ENCODE results near the gene RNF34. TPM values are rescaled to one million over a fixed set of nuclear protein-coding genes. Genes with fewer than 3 reads are reported as not detected.

Gene RNF34
- total RNA-seq, 2 experiments from 2014 or later, result 83.5 to 90.2 TPM

DNA sequence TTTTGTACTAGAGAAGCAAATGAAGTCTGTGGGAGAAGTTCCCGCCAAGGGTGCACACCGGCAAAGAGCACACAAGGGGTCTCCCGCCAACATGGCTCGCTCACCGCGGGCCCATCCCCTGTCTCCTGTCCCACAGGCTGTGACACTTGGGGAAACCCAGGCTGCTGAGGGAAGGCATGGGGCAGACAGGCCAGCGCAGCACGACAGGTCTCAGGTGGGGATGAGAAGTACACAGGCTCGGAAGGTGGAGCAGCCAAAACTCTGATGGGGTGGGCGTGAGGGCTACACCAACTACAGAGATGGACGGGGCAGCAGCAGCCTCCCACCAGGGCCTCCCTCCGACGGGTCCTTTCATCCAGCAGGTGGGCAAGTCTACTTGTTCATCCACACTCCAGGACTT, 64.4 kb downstream of the RNF34 start:
- CTCF ChIA-PET, result interaction anchor here (1.1 to 1.7 kb wide), 6 partner anchors 7 to 330 kb away, joined by 3 to 4 read pairs (median 3); partner anchors contain the start of gene RHOF
- peaks cover 52% of the 10 kb centered on the region for H3K4me1 Mint-ChIP-seq
- no peaks in the 10 kb centered on the region for H3K27me3 Mint-ChIP-seq
- no peak for DNase-seq
- peak overlapping the region; percentile 41 for H3K4me3 Mint-ChIP-seq
- H3K27ac Mint-ChIP-seq, result no peak overlapping the region
- no peaks in the 10 kb centered on the region for H3K9me3 Mint-ChIP-seq
- POLR2A ChIA-PET, result interaction anchor here (0.7 kb wide), 1 partner anchor 205 kb away, joined by 3 read pairs; the partner anchor contains the start of gene MORN3
- H3K36me3 Mint-ChIP-seq (ENCODE audit: low read depth), result peaks cover 11% of the 10 kb centered on the region

DNA sequence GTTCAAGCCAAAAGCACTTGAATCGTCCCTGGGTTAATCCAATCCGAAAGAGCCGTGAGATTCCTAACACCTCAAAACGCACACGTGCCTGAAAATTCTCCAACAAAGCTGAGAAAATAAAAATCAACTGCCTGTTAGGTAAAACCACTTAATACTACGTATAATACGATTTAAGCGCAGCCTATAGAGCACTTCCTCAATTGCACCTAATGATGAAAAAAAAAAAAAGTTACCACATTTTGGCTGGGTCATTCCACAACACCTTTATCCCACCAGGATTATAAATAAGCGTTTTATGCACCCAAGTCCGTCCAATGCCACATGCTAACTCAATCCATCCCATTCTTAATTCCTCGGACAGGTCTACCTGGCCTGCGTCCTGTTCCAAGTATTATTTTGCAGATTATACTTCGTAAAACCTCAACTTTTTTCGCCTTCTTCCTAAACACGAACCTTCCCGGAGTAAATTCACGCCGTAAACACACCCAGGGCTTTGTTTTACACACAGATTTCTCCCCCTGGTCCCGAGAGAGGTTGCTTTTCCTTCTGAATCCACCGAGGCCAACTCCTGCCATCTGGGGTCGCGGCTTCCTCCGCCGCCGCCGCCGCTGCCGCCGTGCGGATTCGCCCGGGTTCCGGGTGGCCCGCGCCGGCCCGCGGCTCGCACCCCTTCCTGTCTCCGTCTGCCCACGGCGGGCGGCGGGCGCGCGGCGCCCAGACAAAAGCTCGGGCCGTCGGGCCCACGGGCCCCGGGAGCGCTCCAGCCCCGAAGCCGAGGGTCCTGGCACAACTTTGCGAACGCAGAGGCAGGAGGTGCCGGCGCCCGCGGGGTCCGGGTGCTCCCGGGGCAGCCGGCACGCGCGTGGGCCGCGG, 66.2 kb downstream of the RNF34 start:
- Mint-ChIP-seq H3K27me3 (no peaks in the 10 kb centered on the region), H3K9me3 (no peaks in the 10 kb centered on the region), H3K27ac (peak overlapping the region; percentile 90), H3K36me3 (ENCODE audit: low read depth) (peaks cover 7% of the 10 kb centered on the region), H3K4me3 (peak overlapping the region; percentile 86), H3K4me1 (peaks cover 39% of the 10 kb centered on the region)
- peak; percentile 44 for DNase-seq
- CTCF ChIA-PET, result interaction anchor here (0.9 to 1.7 kb wide), 3 partner anchors 9 to 23 kb away, joined by 3 to 4 read pairs (median 3); no protein-coding TSS in a partner anchor
- POLR2A ChIA-PET, result no interaction called here

DNA sequence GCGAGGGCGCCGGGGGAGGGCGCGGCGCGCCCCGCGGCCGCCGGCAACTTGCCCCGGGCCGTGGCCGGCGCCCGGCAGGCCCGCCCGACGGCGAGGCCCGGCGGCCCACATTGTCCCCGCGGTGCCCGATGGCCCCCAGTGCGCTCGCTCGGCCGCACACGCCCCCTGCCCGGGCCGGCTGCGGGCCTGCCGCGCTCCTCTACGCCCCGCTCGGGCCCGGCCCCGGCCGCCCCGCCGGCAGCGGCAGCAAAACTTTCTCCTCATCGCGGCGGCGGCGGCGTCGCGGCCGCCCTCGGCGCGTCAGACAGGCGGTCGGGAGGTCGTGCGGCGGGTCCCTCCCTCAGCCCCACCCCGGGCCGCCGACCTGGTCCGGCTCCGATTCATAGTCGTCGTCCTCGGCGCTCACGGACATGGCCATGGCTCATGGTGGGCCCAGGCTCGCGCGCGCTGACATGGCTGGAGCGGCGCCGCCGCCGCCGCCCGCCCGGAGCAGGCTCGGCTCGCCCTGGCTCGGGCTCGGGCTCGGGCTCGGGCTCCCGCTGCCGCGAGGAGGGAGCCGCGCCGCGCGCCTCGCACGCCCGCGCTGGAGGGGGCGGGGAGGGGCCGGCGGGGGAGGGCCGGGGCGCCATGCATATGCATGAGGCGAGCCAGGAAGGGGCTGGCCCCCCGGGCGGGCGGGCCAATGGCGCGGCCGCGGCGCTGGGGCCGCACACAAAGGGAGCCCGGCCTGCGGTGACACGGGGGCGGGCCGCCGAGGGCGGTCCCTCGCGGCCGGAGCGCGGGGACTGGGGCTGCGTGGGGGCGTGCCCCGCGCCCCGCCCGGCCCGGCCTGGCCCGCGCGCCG, 67.1 kb downstream of the RNF34 start:
- H3K4me1 Mint-ChIP-seq, result peaks cover 30% of the 10 kb centered on the region
- H3K36me3 Mint-ChIP-seq (ENCODE audit: low read depth), result peaks cover 6% of the 10 kb centered on the region
- H3K4me3 Mint-ChIP-seq, result no peak overlapping the region
- H3K27me3 Mint-ChIP-seq, result no peaks in the 10 kb centered on the region
- ChIA-PET CTCF (no interaction called here), POLR2A (no interaction called here)
- peak; percentile 88 for DNase-seq
- H3K9me3 Mint-ChIP-seq, result no peaks in the 10 kb centered on the region
- H3K27ac Mint-ChIP-seq, result no peak overlapping the region

DNA sequence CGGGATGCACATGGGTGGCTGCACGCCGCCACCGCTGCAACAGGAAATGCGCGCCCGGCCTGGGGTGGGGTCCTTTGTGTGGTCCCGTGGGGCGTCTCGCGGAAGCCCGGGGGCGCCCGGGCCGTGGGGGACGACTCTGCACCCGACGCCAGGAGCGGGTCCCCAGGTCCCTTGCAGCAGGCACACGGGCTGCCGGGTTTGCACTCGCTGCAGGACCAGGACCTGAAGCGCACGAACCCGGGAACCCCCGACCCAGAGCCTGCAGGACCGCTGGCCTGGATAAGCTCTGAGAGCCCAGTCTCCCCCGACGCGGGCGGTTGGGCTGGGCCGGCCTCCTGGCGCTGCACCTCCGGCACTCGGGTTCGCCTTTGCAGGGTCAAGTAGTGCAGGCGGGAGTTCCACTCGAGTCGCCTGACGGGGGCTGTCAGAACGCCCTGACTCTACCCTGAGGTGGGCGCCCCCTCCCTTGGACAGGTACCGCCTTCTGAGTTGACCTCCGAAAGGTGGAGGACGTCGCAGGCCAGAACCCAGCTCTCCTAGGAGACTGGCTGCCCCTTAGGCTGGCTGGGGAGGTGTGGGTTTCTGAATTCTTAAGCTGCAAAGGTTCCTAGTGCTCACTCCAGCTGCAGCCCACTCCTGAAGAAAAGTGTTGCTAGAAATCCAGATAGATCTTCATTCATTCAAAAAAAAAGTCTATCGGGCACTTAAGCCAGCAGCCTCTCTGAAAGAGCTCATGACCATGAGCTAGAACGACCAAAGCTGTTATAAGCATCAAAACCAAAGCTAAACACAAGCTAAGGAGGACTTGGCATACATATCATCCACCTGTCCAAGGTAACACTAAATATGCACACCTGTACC, 68.0 kb downstream of the RNF34 start:
- CTCF ChIA-PET, result interaction anchor here (0.6 to 1.4 kb wide), 3 partner anchors 15 to 201 kb away, joined by 3 to 4 read pairs (median 3); no protein-coding TSS in a partner anchor
- Mint-ChIP-seq H3K27me3 (no peaks in the 10 kb centered on the region), H3K4me1 (peaks cover 29% of the 10 kb centered on the region), H3K36me3 (ENCODE audit: low read depth) (peaks cover 4% of the 10 kb centered on the region), H3K9me3 (no peaks in the 10 kb centered on the region), H3K4me3 (peak overlapping the region; percentile 45), H3K27ac (no peak overlapping the region)
- POLR2A ChIA-PET, result interaction anchor here (0.6 kb wide), 1 partner anchor 10 kb away, joined by 4 read pairs; no protein-coding TSS in a partner anchor
- DNase-seq, result no peak

DNA sequence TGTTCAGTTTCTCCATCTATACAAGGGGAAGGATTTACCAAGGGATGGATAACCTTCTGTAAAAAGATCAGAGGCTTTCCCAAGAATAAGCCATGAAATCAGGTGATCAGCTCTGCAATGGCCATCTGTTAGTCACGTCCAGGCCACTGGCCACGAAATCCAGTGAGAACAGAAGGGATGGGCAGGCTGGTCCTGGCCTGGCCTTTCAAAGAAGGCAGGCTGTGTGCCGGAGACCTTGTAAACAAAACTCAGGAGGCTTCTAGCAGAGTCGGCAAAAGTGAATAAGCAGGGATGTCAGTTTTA, 68.5 kb downstream of the RNF34 start:
- no peak for DNase-seq
- POLR2A ChIA-PET, result interaction anchor here (0.6 kb wide), 1 partner anchor 9 kb away, joined by 4 read pairs; no protein-coding TSS in a partner anchor
- Mint-ChIP-seq H3K4me1 (peaks cover 29% of the 10 kb centered on the region), H3K27ac (no peak overlapping the region), H3K27me3 (no peaks in the 10 kb centered on the region), H3K9me3 (no peaks in the 10 kb centered on the region), H3K4me3 (no peak overlapping the region), H3K36me3 (ENCODE audit: low read depth) (peaks cover 4% of the 10 kb centered on the region)
- CTCF ChIA-PET, result interaction anchor here (0.6 to 1.4 kb wide), 3 partner anchors 14 to 200 kb away, joined by 3 to 4 read pairs (median 3); no protein-coding TSS in a partner anchor

DNA sequence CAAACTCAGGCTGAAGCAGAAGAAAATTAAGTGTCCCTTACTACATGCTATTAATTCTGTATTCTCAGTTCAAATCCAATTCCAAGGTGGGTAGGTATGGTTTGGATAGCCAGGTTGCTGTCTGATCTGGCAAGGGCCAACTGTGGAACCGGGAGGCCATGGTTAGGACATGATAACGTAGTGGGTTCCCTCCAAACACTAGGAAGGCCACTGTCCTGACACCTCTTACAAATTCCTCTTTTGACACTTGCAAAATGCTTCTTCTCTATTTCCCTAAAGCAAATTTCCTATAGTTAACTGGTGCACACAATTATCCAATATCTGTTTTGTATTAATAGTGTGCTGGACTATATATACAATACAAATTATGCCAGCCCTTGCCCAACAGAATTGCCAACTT, 70.8 kb downstream of the RNF34 start:
- DNase-seq, result no peak
- ChIA-PET POLR2A (no interaction called here), CTCF (no interaction called here)
- Mint-ChIP-seq H3K9me3 (no peaks in the 10 kb centered on the region), H3K27ac (peak overlapping the region; percentile 55), H3K27me3 (no peaks in the 10 kb centered on the region), H3K4me3 (no peak overlapping the region), H3K36me3 (ENCODE audit: low read depth) (no peaks in the 10 kb centered on the region), H3K4me1 (peaks cover 14% of the 10 kb centered on the region)

DNA sequence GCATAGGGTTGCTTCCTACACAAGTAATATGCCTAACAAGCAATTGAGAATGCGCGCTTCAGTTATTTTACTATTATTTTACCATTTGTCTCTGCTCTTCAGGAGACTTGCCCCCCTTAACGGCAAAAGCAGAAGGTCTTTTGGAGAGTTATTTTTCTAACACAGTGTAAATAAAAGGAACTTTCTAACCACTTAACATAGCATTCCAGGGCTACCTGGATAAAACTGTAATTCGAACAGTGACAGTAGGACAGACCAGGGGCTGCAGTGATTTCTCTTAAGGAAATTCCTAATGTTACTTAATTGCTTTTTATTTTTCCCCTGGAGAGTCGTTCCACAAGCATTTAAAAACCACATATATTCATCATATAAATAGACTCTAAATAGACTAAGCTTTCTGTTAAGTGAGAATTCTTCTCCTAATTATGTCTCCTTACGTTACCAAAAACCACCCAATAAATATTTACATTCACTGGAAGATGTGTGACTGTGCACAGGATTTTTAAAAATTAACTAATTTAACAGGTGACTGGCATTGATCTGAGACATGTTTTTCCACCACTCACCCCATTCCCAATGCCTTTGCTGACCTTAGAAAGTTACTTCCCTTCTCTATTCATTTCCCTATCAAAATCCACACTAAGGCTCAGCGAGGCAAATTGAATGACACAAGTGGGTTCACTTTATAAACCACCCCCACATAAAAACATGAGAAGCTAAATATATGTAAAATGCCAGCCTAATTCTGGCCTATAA, 72.4 kb downstream of the RNF34 start:
- H3K27me3 Mint-ChIP-seq, result no peaks in the 10 kb centered on the region
- POLR2A ChIA-PET, result no interaction called here
- no peak overlapping the region for H3K4me3 Mint-ChIP-seq
- no peaks in the 10 kb centered on the region for H3K36me3 Mint-ChIP-seq (ENCODE audit: low read depth)
- H3K9me3 Mint-ChIP-seq, result no peaks in the 10 kb centered on the region
- CTCF ChIA-PET, result no interaction called here
- H3K27ac Mint-ChIP-seq, result no peak overlapping the region
- no peak for DNase-seq
- peaks cover 9% of the 10 kb centered on the region for H3K4me1 Mint-ChIP-seq

Small RNA genes within 50 kb of the gene (microRNA-seq; reads per million reads assigned to microRNA genes)
- gene MIR7107 (ENCODE audit: borderline microRNAs expressed, borderline replicate concordance), result not detected

Other genes with a start within 250 kb of the RNF34 start
- gene P2RX4, start 190.0 kb upstream of the RNF34 start, total RNA-seq, result 10 to 100 TPM; 52.7 to 56.2 TPM
- 10 to 100 TPM; 31.2 to 32.4 TPM for gene CAMKK2, start 103.4 kb upstream of the RNF34 start, total RNA-seq
- 100 to 1,000 TPM; 140 TPM for gene ANAPC5, start 47.7 kb upstream of the RNF34 start, total RNA-seq
- 10 to 100 TPM; 66.2 to 72.7 TPM for gene KDM2B, start 180.9 kb downstream of the RNF34 start, total RNA-seq
- gene ORAI1, start 226.4 kb downstream of the RNF34 start, total RNA-seq, result 10 to 100 TPM; 66.4 to 70.8 TPM